ENCODE measurements around the gene SLC6A19.

- TF ChIP-seq, protein P1, sequence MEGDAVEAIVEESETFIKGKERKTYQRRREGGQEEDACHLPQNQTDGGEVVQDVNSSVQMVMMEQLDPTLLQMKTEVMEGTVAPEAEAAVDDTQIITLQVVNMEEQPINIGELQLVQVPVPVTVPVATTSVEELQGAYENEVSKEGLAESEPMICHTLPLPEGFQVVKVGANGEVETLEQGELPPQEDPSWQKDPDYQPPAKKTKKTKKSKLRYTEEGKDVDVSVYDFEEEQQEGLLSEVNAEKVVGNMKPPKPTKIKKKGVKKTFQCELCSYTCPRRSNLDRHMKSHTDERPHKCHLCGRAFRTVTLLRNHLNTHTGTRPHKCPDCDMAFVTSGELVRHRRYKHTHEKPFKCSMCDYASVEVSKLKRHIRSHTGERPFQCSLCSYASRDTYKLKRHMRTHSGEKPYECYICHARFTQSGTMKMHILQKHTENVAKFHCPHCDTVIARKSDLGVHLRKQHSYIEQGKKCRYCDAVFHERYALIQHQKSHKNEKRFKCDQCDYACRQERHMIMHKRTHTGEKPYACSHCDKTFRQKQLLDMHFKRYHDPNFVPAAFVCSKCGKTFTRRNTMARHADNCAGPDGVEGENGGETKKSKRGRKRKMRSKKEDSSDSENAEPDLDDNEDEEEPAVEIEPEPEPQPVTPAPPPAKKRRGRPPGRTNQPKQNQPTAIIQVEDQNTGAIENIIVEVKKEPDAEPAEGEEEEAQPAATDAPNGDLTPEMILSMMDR (conservative IDR thresholded peaks at IDR 0.05; ENCODE audit: low read depth, low read length): no peak
- TF ChIP-seq POLR2A (IDR thresholded peaks at IDR 0.05; ENCODE audit: low read depth, low read length) (no peak), RCOR1 (IDR thresholded peaks at IDR 0.05; ENCODE audit: insufficient replicate concordance, low read length) (no peak), RFX5 (IDR thresholded peaks at IDR 0.05; ENCODE audit: low read depth, low read length) (no peak), ELK1 (IDR thresholded peaks at IDR 0.05; ENCODE audit: borderline replicate concordance, low read depth, low read length) (no peak), CEBPB (IDR thresholded peaks at IDR 0.05; ENCODE audit: low read depth, low read length) (no peak), USF2 (IDR thresholded peaks at IDR 0.05; ENCODE audit: low read depth, low read length) (no peak), MAZ (IDR thresholded peaks at IDR 0.05; ENCODE audit: borderline replicate concordance, low read depth, low read length) (no peak), SMC3 (IDR thresholded peaks at IDR 0.05; ENCODE audit: low read depth, low read length) (no peak), CHD1 (IDR thresholded peaks at IDR 0.05; ENCODE audit: low read depth, low read length) (no peak)
Measured at GRCh38 chr5:1266791-1267190, 65.4 kb downstream of the SLC6A19 start.

All from IMR-90 (cell line).